HFF-Myc (cell line): Measurements from ENCODE around the gene DIDO1.
"Not testable (repeated sequence)": the region's sequence is repeated elsewhere in the genome, so short reads cannot be mapped to it uniquely, and the experiment has no call there.

Experiments
- DNase-seq: peaks from one replicate; pipeline ENCODE4 v3.0.0-alpha.2; 2011; ENCODE audit warnings: low read depth; ENCODE audit errors: extremely low read depth
- H3K4me3 ChIP-seq: replicated peaks from 2 replicates; pipeline ENCODE4 v1.5.1; 2011; ENCODE audit warnings: low read depth, mild to moderate bottlenecking, control low read depth, low read length
- TF ChIP-seq, protein P1 (sequence below): IDR thresholded peaks from 2 replicates; pipeline ENCODE4 v1.5.1; 2012; ENCODE audit warnings: mild to moderate bottlenecking, low read depth, low read length, control low read depth; ENCODE audit errors: missing control alignments

DIDO1 gene

GRCh38 chr20:62852841-62853240 is 73.5 kb downstream of the DIDO1 start:
- H3K4me3 ChIP-seq: no peak overlapping the region
- no peak for DNase-seq
- TF ChIP-seq, protein P1, sequence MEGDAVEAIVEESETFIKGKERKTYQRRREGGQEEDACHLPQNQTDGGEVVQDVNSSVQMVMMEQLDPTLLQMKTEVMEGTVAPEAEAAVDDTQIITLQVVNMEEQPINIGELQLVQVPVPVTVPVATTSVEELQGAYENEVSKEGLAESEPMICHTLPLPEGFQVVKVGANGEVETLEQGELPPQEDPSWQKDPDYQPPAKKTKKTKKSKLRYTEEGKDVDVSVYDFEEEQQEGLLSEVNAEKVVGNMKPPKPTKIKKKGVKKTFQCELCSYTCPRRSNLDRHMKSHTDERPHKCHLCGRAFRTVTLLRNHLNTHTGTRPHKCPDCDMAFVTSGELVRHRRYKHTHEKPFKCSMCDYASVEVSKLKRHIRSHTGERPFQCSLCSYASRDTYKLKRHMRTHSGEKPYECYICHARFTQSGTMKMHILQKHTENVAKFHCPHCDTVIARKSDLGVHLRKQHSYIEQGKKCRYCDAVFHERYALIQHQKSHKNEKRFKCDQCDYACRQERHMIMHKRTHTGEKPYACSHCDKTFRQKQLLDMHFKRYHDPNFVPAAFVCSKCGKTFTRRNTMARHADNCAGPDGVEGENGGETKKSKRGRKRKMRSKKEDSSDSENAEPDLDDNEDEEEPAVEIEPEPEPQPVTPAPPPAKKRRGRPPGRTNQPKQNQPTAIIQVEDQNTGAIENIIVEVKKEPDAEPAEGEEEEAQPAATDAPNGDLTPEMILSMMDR: no peak

DNA sequence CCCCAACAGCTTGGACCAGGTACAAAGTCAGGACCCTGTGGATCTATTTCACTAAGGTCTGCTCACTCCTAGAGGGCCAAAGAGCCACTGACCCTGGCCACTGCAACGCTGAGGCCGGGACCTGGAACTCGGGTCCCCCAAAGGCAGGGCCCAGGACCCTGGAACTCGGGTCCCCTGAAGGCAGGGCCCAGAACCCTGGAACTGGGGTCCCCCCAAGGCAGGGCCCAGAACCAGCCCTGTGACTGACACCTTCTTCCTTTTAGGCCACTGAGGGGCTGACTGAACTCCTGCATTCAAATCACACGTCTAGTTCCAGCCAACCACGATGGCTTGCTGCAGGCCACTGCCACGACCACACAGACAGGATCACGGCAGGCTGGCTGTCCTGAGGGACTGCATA is 74.1 kb downstream of the DIDO1 start:
- TF ChIP-seq, protein P1: no peak
- no peak overlapping the region for H3K4me3 ChIP-seq
- DNase-seq: no peak

DNA sequence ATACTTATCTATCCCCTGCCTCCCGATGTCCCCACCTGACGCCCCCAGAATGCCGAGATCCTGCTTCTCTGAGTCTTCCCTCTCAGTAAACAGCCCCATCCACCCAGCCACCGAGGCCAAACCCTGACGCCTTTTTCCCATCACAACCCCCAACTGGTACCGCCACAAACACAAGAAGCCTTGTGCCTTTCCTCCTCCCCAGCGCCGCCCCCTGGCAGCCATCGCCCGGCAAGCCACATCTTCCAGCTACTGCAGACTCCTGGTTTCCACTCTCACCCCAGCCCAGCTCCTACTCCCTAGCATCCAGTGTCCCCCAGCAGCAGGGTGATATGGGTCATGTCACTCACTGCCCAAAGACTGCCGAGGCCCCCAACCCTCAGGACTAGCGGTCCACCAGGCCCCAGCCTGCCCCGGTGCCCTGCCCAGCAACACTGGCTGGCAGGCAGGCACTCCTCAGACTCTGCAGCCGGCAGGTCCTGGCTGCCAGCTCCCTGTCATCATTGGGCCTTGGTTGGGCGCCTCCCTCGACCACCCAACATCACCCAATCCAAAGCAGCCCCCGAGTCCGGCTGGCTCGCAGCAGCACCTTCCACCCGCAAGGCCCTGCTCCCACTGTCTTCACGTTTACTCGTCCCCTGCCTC is 75.9 kb downstream of the DIDO1 start:
- H3K4me3 ChIP-seq: no peak overlapping the region
- DNase-seq: no peak
- TF ChIP-seq, protein P1: no peak

DNA sequence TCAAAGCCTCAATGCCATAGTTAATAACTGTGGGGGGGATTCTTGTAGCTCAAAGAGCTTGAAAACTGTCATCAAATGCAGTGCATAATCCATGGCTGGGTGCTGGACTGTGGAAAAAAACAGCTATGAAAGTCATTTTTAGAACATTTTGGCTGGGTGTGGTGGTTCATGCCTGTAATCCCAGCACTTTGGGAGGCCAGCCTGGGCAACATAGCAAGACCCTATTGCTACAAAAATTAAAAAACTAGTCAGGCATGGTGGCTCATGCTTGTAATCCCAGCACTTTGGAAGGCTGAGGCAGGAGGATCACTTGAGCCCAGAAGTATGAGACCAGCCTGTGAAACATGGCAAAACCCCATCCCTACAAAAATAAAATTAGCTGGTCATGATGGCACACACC is 76.9 kb downstream of the DIDO1 start:
- TF ChIP-seq, protein P1: no peak
- DNase-seq: no peak
- H3K4me3 ChIP-seq: no peak overlapping the region

- not testable (repeated sequence) for H3K4me3 ChIP-seq, DNase-seq
These were observed 77.4 kb downstream of the DIDO1 start for GRCh38 chr20:62848917-62849316.

- no peak overlapping the region for H3K4me3 ChIP-seq
- TF ChIP-seq, protein P1: no peak
- DNase-seq: no peak
These were observed 80.0 kb downstream of the DIDO1 start for GRCh38 chr20:62846166-62846890.

DNA sequence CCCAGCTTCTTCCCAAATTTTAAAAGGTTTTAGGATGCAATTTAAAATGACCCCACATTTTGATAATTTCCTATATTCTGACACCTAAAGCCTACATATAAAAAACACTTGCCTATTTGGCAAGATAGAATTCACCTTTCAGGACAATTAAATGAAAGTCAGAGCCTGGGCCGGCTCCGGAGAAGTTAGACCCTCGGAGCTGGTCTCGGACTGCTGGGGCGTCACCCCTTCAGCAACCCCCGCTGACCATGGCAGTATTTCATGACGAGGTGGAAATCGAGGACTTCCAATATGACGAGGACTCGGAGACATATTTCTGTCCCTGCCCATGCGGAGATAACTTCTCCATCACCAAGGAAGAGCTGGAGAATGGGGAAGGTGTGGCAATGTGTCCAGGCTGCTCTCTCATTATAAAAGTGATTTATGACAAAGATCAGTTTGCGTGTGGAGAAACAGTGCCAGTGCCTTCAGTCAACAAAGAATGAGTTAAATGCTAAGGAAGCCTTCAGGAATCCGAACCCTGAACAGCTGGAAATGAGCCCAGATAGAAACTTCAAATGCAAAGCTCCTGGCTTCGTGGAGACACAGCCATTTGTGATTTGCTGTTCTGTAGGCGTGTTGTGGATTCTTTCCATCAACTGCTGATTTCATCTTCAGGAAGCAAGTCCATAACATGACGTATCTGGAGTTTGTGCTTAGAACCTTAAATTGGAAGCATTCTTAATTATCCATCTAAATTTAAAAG is 80.7 kb downstream of the DIDO1 start:
- DNase-seq: no peak
- H3K4me3 ChIP-seq: no peak overlapping the region
- TF ChIP-seq, protein P1: no peak
